Mammary epithelial cell (primary cell): ENCODE data around the gene IER2.

Experiments used
- EZH2 ChIP-seq: IDR thresholded peaks from 2 replicates; pipeline ENCODE4 v1.6.1; 2012; ENCODE audit warnings: low read length, inconsistent platforms, borderline replicate concordance
- TF ChIP-seq, protein P1 (sequence below), 2 donors: IDR thresholded peaks in 1 of 2; conservative IDR thresholded peaks in 1 of 2; 2 replicates each; pipeline ENCODE4 v1.5.1; 2011 to 2012; ENCODE audit warnings: inconsistent platforms in 2 of 2, low read length in 2 of 2, mild to moderate bottlenecking in 2 of 2, control low read depth in 1 of 2, low read depth in 1 of 2; ENCODE audit not compliant: insufficient read depth in 1 of 2; ENCODE audit errors: extremely low read depth in 1 of 2

DNA sequence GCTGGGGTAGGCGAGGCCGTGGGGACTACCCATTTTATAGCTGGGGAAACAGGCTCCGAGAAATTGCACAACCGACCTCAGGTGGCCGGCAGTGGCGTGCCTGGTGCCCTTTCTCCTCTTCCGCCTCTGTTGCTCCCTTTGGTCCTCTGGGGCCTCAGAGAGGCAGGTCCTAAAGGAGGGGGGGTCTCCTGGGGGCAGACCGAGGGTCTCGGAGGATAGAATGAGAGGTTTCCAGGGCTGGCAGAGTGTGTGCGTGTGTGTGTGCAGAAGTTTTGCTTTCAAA is 11.4 kb upstream of the IER2 start:
- TF ChIP-seq, protein P1, sequence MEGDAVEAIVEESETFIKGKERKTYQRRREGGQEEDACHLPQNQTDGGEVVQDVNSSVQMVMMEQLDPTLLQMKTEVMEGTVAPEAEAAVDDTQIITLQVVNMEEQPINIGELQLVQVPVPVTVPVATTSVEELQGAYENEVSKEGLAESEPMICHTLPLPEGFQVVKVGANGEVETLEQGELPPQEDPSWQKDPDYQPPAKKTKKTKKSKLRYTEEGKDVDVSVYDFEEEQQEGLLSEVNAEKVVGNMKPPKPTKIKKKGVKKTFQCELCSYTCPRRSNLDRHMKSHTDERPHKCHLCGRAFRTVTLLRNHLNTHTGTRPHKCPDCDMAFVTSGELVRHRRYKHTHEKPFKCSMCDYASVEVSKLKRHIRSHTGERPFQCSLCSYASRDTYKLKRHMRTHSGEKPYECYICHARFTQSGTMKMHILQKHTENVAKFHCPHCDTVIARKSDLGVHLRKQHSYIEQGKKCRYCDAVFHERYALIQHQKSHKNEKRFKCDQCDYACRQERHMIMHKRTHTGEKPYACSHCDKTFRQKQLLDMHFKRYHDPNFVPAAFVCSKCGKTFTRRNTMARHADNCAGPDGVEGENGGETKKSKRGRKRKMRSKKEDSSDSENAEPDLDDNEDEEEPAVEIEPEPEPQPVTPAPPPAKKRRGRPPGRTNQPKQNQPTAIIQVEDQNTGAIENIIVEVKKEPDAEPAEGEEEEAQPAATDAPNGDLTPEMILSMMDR (conservative IDR thresholded peaks at IDR 0.05 in 1 of 2, IDR thresholded peaks at IDR 0.05 in 1 of 2; ENCODE audit: extremely low read depth in 1 of 2, insufficient read depth in 1 of 2, low read depth in 1 of 2, low read length in 2 of 2) = no peak
- no peak for TF ChIP-seq EZH2
